22Rv1 (cell line): ENCODE results near the gene APC2.
A peak's percentile ranks its signal among the peaks of the same experiment; 100 is the strongest.

Experiments
- ZFX ChIP-seq: fragments of 450-650 bp; IDR thresholded peaks from 2 replicates; pipeline ENCODE4 v1.6.1; 2017; ENCODE audit warnings: antibody characterized with exemption, borderline replicate concordance
- TF ChIP-seq, protein P1 (sequence below): fragments of 450-650 bp; IDR thresholded peaks from 2 replicates; pipeline ENCODE4 v1.5.1; 2017; ENCODE audit warnings: mild to moderate bottlenecking

DNA sequence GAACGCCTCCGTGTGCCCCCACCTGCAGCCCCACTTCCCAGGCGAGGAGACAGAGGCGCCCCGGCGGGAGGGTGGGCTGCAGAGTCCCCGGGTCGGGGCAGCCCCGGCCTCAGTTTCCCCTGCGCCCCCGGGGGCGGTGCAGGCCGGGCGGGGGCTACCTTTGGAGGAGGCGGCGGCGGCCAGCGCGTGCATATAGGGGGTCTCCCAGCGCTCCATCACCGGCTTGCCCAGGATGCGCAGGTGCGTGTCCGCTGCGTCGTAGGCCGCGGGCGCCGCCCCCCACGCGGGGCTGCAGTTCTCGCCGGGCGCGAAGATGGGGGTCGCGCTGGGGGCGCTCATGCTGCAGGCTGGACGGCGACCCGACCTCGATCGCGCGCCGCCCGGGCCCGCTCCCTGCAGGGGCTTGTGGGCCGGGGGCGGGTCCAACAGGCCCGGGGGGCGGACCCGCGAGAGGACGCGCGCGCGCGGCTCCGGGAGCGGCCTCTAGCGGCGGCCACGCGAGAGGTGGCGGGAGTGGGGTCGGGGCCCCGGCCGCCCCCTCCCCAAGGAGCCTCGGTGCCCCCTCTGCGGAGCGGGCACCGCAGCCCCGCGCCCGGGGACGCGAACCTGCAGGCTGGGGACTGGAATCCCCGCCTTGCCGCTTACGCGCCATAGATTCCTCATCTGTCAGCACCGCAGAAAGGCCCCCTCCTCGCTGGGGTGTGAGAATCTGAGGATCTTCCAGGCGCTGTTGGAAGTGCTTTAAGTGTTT is 48.6 kb upstream of the APC2 start, which contains the start of gene GAMT:
- TF ChIP-seq, protein P1, sequence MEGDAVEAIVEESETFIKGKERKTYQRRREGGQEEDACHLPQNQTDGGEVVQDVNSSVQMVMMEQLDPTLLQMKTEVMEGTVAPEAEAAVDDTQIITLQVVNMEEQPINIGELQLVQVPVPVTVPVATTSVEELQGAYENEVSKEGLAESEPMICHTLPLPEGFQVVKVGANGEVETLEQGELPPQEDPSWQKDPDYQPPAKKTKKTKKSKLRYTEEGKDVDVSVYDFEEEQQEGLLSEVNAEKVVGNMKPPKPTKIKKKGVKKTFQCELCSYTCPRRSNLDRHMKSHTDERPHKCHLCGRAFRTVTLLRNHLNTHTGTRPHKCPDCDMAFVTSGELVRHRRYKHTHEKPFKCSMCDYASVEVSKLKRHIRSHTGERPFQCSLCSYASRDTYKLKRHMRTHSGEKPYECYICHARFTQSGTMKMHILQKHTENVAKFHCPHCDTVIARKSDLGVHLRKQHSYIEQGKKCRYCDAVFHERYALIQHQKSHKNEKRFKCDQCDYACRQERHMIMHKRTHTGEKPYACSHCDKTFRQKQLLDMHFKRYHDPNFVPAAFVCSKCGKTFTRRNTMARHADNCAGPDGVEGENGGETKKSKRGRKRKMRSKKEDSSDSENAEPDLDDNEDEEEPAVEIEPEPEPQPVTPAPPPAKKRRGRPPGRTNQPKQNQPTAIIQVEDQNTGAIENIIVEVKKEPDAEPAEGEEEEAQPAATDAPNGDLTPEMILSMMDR: peak; percentile 91
- no peak for TF ChIP-seq ZFX
